GM18861 (cell line): Measurements from ENCODE around the gene LPP.

Source experiments
- ATAC-seq: cut with Tn5 transposase; IDR thresholded peaks from one replicate; pipeline ENCODE4 v1.9.1; 2021; ENCODE audit not compliant: unreplicated experiment

LPP gene

DNA sequence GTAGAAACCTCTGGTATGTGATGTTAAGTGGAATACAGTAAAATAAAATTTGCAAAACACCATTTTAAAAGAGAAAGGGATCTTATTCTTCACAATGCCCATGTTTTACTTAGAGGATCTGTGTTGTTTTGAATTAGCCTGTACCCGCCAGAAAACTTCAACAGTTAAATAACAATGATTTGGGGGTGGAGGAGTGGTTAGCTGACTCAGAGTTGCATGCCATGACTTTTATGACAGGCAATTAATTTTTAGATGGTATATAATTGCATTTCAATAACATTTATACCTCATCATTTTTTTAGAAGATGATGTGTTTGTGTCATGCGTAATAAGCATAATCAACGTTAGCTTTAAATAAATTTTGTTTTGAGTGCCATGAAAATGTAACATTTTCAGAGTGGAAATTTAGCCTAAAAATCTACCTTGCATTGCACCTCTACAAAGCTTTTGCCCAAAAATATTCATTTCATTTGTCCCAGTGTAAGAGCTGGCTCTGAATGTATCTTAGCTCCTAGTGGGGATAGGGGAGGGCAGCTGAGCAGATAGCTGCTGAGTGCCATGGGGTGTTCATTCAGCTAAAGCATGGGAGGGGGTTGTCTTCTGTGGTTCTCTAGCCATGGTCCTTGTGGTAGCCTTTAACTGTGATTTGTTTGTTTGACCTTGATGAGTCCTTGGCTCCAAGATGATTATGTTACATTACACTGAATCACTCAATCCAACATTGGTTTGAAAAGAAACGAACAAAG is 379.8 kb downstream of the LPP start:
- ATAC-seq: no peak

GRCh38 chr3:188534633-188535032 is 380.7 kb downstream of the LPP start:
- ATAC-seq: no peak

- no peak for ATAC-seq
These were observed 383.6 kb downstream of the LPP start for GRCh38 chr3:188537606-188538005.

DNA sequence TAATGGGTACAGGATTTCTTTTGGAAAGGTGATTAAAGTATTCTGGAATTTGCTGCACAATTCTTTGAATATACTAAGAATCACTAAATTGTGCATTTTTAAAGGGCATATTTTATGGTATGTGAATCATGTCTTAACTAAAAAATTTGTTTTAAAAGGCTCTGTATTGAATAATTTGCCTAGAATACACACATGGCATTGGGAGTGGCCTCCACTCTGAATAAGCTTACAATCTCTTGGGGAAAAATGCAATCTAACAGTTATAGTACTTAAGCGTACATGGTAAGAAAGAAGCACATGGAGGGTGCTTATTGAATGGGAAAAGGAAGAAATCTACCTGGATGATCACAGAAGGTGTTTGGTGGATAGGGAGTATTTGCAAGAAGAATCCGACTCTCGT is 385.1 kb downstream of the LPP start:
- ATAC-seq: no peak

DNA sequence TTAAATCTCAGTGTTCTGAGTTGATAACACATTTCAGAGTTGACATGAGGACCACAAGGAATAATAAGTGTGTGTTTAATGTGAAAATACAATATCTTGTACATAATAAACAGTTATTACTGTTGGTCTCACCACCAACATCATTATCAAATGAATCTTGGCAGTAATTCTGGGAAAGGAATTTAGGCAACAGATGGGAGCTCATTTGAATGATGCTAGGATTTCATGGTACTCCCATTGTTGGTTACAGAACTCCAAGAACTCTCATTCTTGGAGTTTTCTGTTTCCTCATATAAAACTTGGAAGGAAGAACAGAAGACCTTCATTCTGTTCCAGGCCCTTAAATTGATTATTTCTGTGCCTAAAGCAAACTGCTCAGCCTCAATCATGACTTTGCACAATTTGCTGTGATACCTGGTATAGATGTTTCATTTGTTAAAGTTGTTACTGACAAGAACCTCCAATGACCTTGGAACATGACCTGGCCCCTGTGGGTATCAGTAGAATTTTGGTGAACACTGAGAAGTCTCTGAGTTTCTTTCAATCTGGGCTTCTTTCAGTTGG is 385.8 kb downstream of the LPP start:
- ATAC-seq: no peak

GRCh38 chr3:188542196-188542595 is 388.2 kb downstream of the LPP start:
- ATAC-seq: no peak

- ATAC-seq: no peak
These were observed 390.1 kb downstream of the LPP start for GRCh38 chr3:188544012-188544411.

- no peak for ATAC-seq
These were observed 393.1 kb downstream of the LPP start for GRCh38 chr3:188546835-188547670.

GRCh38 chr3:188553569-188553968 is 399.6 kb downstream of the LPP start:
- no peak for ATAC-seq

- no peak for ATAC-seq
These were observed 400.4 kb downstream of the LPP start for GRCh38 chr3:188554404-188554803.

- no peak for ATAC-seq
These were observed 403.3 kb downstream of the LPP start for GRCh38 chr3:188557235-188557634.

DNA sequence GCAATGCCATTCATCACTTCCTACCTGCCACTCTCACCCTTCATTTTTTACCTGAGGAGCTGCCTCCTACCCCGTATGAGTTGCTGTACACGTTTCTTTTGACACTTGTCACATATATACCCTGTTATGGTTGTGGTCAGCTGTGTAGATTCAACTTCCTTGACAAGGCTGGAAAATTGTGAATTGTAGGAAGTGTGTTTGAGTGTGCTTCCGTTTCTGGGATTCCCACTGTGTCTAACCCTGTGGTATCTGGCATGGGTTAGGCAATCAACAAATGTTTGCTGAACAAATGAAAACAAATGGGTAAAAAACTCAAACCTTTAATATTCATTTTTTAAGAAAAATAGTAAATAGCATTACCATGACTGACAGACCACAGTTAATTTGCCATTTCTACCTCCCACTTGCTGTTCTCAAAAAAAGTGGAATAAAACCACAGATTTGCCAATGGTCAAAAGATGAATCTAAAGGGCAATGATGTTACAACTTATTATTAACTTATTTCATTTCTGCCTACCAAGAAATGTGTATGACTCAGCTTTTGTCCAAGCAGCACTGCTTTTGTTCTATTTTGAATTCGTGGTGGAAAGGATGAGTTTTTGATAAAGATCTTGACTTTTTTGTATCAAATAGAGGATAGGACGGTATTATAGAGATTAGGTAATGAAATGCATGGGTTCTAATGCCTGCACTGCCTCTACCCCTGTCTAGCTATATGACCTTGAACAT is 404.6 kb downstream of the LPP start:
- ATAC-seq: no peak

GRCh38 chr3:188559072-188559429 is 405.1 kb downstream of the LPP start:
- ATAC-seq: no peak

DNA sequence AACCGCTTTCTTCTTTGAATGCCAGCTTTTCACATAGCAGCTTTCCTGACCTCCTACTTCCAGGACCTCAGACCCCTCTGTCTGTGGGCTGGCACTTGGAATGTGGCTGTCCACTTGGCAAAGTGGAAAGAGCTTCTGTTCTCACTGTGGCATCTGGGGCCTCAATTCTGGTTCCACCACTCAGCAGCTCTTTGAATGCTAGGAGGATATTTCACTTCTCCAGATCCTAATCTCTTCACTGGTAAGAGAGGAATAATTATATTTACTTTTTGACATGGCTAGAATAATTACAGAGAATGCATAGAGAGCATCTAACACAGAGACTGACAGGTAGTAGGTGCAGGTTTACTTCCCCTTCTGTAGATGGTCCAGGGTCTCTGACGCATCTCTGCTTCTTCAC is 405.9 kb downstream of the LPP start:
- ATAC-seq: no peak

DNA sequence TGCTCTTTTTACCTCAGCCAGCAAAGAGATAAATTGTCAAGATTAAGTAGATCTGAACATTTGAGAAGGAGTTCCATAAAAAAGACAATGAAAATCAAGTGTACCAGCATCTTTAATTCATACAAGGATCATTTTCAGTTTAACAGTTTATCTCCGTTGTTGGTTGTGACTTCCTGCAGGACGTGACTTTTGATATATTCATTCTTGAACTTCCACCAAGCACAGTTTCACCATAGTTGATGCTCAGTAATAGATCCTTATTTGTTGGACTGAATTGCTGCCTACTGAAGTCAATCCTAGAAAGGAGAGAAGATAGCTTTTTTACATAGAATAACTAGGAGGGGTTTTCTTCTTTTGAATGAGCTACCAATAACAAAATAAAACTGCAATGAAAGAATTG is 408.2 kb downstream of the LPP start:
- no peak for ATAC-seq

DNA sequence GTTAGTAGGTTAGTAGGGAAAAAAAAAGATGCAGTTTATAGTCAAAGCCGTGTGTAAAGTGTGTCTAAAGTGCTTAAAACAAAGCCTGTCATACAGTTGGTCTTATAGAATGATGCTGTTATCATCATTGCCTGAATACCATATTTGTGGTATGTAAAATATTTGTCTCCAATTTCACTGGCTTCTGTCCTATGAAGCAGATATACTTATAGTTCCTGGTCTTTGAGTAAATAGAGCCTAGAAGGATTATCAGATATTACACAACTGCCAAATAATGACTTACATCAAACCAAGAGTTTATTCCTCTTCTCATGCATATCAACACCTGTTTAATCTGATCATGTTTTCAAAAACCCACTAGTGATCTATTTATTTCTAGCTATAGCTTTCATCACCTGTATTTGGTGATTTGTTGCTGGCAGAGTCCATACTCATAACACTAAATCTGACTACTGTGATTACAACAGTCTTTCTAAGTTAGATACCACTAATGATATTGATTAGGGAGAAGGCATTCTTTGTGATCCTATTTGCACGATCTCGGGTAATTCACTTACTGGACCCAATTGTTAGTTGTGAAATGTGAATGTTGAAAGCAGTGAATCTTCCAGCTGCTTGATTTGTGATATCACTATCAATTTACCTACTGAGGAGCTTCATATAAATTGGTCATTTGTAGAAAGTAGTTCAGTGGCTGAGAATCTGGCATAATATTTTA is 413.7 kb downstream of the LPP start:
- ATAC-seq: no peak

GRCh38 chr3:188568736-188569135 is 414.8 kb downstream of the LPP start:
- ATAC-seq: no peak

GRCh38 chr3:188571531-188572095 is 417.7 kb downstream of the LPP start:
- no peak for ATAC-seq

GRCh38 chr3:188573291-188573940 is 419.5 kb downstream of the LPP start:
- ATAC-seq: no peak

DNA sequence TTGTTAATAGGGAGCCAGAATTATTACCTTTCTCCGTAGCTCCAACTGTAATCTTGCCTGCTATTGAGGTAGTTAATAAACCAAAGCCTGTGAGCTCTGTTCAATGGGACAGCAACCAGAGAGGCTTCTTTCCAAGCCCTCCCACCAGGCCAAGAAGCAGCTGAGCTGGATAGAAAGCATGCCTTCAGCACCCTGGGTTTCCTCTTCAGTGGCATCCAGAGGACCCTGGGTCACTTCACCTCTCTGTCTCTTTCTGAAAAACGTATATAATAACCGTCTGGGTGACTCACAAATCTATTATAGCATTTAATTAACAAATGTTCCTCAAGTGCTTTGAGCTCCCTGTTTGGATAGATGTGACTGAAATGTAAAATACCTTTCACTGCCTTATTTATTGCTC is 420.0 kb downstream of the LPP start:
- ATAC-seq: no peak
